ENCODE data around the gene SLC25A33. TPM values are rescaled to one million over a fixed set of nuclear protein-coding genes. Genes with fewer than 3 reads are reported as not detected.

Gene SLC25A33
- total and polyA plus RNA-seq, 2 donors (not counting 1 experiment from before 2014, with no cell fraction given) = 2.3 to 5.0 TPM

- H3K9me3 Mint-ChIP-seq (ENCODE audit: insufficient read depth) = no peaks in the 10 kb centered on the region
- Histone ChIP-seq H2AFZ (ENCODE audit: insufficient read depth, low read depth, low read length, poor library complexity, severe bottlenecking) (no peak overlapping the region), H3K4me1 (ENCODE audit: control insufficient read depth in 2 of 2, insufficient read depth in 2 of 2, low read length in 2 of 2) (no peaks in the 10 kb centered on the region), H3K79me2 (ENCODE audit: control insufficient read depth, insufficient read depth, low read length) (no peaks in the 10 kb centered on the region), H3K27ac (ENCODE audit: low read length in 2 of 2) (no peak overlapping the region), H3K27me3 (replicated peaks in 1 of 4; ENCODE audit: control extremely low read depth in 1 of 4, control insufficient read depth in 3 of 4, insufficient read depth in 4 of 4, low read length in 3 of 4) (no peaks in the 10 kb centered on the region), H3K4me2 (replicated peaks; ENCODE audit: low read depth, low read length, poor library complexity, severe bottlenecking) (no peak overlapping the region), H3K9ac (ENCODE audit: low read length) (no peak overlapping the region), H3K9me3 (ENCODE audit: control extremely low read depth in 1 of 3, control insufficient read depth in 2 of 3, insufficient read depth in 1 of 3, low read length in 2 of 3) (no peaks in the 10 kb centered on the region), H3K36me3 (replicated peaks in 1 of 2; ENCODE audit: control extremely low read depth in 1 of 2, control insufficient read depth in 1 of 2, extremely low read depth in 1 of 2, insufficient read depth in 2 of 2, low read length in 1 of 2) (peaks cover 0 to 19% of the 10 kb centered on the region in 2 experiments), H3K4me3 (ENCODE audit: control extremely low read depth in 1 of 5, extremely low read depth in 1 of 5, insufficient read depth in 1 of 5, low read depth in 2 of 5, low read length in 4 of 5) (no peak overlapping the region), H4K20me1 (ENCODE audit: control insufficient read depth, insufficient read depth, low read length, poor library complexity, severe bottlenecking) (no peaks in the 10 kb centered on the region)
- intact Hi-C loops (cut with micrococcal nuclease) = no loop called here
- ATAC-seq (ENCODE audit: low read depth) = no peak
- TF ChIP-seq EZH2 (IDR thresholded peaks at IDR 0.05; ENCODE audit: borderline replicate concordance, insufficient read depth, low read depth, low read length, poor library complexity, severe bottlenecking) (no peak), CTCF (IDR thresholded peaks at IDR 0.05) (no peak)
- no peak overlapping the region for H3K27ac Mint-ChIP-seq
- no peaks in the 10 kb centered on the region for H3K4me1 Mint-ChIP-seq
- WGBS (ENCODE audit: insufficient coverage) = 96% methylated on average over 12 of the region's 15 CpGs
- no peaks in the 10 kb centered on the region for H3K27me3 Mint-ChIP-seq
- CTCF ChIA-PET = no interaction called here
- POLR2A ChIA-PET = no interaction called here
- no peak for DNase-seq
- H3K4me3 Mint-ChIP-seq = no peak overlapping the region
Observed at GRCh38 chr1:9604836-9605235, 65.6 kb downstream of the SLC25A33 start.

GRCh38 chr1:9605946-9606455 is 66.7 kb downstream of the SLC25A33 start:
- H3K27ac ChIP-seq (ENCODE audit: low read length in 2 of 2) = no peak overlapping the region
- CTCF ChIA-PET = no interaction called here
- DNase-seq (no peak), ATAC-seq (ENCODE audit: low read depth) (no peak)
- H3K9ac ChIP-seq (ENCODE audit: low read length) = no peak overlapping the region
- no peaks in the 10 kb centered on the region for H3K27me3 ChIP-seq (replicated peaks in 1 of 4; ENCODE audit: control extremely low read depth in 1 of 4, control insufficient read depth in 3 of 4, insufficient read depth in 4 of 4, low read length in 3 of 4)
- intact Hi-C loops (cut with micrococcal nuclease) = no loop called here
- H3K4me3 ChIP-seq (ENCODE audit: control extremely low read depth in 1 of 5, extremely low read depth in 1 of 5, insufficient read depth in 1 of 5, low read depth in 2 of 5, low read length in 4 of 5) = no peak overlapping the region
- no peak overlapping the region for H2AFZ ChIP-seq (ENCODE audit: insufficient read depth, low read depth, low read length, poor library complexity, severe bottlenecking)
- no peaks in the 10 kb centered on the region for H3K9me3 ChIP-seq (ENCODE audit: control extremely low read depth in 1 of 3, control insufficient read depth in 2 of 3, insufficient read depth in 1 of 3, low read length in 2 of 3)
- Mint-ChIP-seq H3K4me1 (no peaks in the 10 kb centered on the region), H3K4me3 (no peak overlapping the region), H3K27me3 (no peaks in the 10 kb centered on the region), H3K27ac (no peak overlapping the region), H3K9me3 (ENCODE audit: insufficient read depth) (no peaks in the 10 kb centered on the region)
- H3K36me3 ChIP-seq (replicated peaks in 1 of 2; ENCODE audit: control extremely low read depth in 1 of 2, control insufficient read depth in 1 of 2, extremely low read depth in 1 of 2, insufficient read depth in 2 of 2, low read length in 1 of 2) = peaks cover 0 to 19% of the 10 kb centered on the region in 2 experiments
- no peaks in the 10 kb centered on the region for H4K20me1 ChIP-seq (ENCODE audit: control insufficient read depth, insufficient read depth, low read length, poor library complexity, severe bottlenecking)
- POLR2A ChIA-PET = no interaction called here
- H3K4me2 ChIP-seq (replicated peaks; ENCODE audit: low read depth, low read length, poor library complexity, severe bottlenecking) = no peak overlapping the region
- no peak for TF ChIP-seq EZH2 (IDR thresholded peaks at IDR 0.05; ENCODE audit: borderline replicate concordance, insufficient read depth, low read depth, low read length, poor library complexity, severe bottlenecking)
- TF ChIP-seq CTCF (IDR thresholded peaks at IDR 0.05) = no peak
- no peaks in the 10 kb centered on the region for H3K4me1 ChIP-seq (ENCODE audit: control insufficient read depth in 2 of 2, insufficient read depth in 2 of 2, low read length in 2 of 2)
- no peaks in the 10 kb centered on the region for H3K79me2 ChIP-seq (ENCODE audit: control insufficient read depth, insufficient read depth, low read length)
- 98% methylated on average over 13 of the region's 14 CpGs for WGBS (ENCODE audit: insufficient coverage)

Data from B cell (primary cell).